Measurements from ENCODE around the gene WSCD2.

GRCh38 chr12:108297424-108297823, 168.3 kb downstream of the WSCD2 start:
- TF ChIP-seq ZNF274 (IDR thresholded peaks at IDR 0.05; ENCODE audit: low read depth, low read length) (no peak), YY1 (IDR thresholded peaks at IDR 0.05; ENCODE audit: insufficient read depth, insufficient read length) (no peak), SUZ12 (IDR thresholded peaks at IDR 0.05; ENCODE audit: extremely low read depth, insufficient read depth, insufficient read length) (no peak)

All from NT2/D1 (cell line).